Endothelial cell of umbilical vein (primary cell): ENCODE data around the gene DOCK8.

Experiments
- CTCF ChIP-seq, 2 donors: IDR thresholded peaks; 1 replicate in 1 of 2; 2 replicates in 1 of 2; pipeline ENCODE4 v1.5.1; 2011; ENCODE audit warnings: low read length in 2 of 2, mild to moderate bottlenecking in 2 of 2, moderate library complexity in 2 of 2, control low read depth in 1 of 2, inconsistent platforms in 1 of 2, low read depth in 1 of 2; ENCODE audit not compliant: insufficient read depth in 1 of 2; ENCODE audit errors: extremely low read depth in 1 of 2
- EZH2 ChIP-seq: IDR thresholded peaks from 2 replicates; pipeline ENCODE4 v1.6.1; 2012; ENCODE audit warnings: borderline replicate concordance, low read depth, mild to moderate bottlenecking, moderate library complexity, low read length, inconsistent platforms; ENCODE audit not compliant: severe bottlenecking
- POLR2A ChIP-seq: IDR thresholded peaks from 2 replicates; pipeline ENCODE4 v1.6.1; 2012; ENCODE audit warnings: low read depth, mild to moderate bottlenecking, control low read depth, low read length

- no peak for TF ChIP-seq CTCF (IDR thresholded peaks at IDR 0.05; ENCODE audit: extremely low read depth in 1 of 2, insufficient read depth in 1 of 2, low read depth in 1 of 2, low read length in 2 of 2)
- TF ChIP-seq EZH2: no peak
- no peak for TF ChIP-seq POLR2A
Measured at GRCh38 chr9:471320-471719, 256.7 kb downstream of the DOCK8 start.
